ENCODE data around the gene SLC12A4. TPM values are rescaled to one million over a fixed set of nuclear protein-coding genes. Genes with fewer than 3 reads are reported as not detected.
"Not testable (repeated sequence)": the region's sequence is repeated elsewhere in the genome, so short reads cannot be mapped to it uniquely, and the experiment has no call there.

SLC12A4 gene
- total and polyA plus RNA-seq, 2 of the 13 experiments (the other 11 are each of a cell fraction or from before 2014, with no cell fraction given) = 65.1 to 84.3 TPM

DNA sequence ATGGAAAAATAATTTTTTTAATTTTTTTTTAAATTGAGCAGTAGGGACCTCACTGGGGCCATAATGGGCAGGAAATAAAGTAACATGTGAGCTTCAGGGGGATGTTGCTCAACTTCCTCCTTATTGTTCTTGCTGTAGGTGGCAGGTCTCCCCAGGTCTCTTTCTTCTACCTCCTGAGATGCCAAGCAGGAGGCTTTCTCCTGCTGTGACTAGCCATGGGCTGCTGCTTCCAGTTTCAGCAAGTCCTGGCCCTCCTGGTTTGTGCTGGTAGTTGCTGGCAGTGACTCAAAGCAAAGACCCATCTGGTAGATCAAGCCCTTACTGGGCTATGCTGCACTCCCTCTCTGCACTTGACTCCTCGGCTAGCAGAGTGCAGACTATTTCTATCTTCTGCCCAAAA, 45.0 kb upstream of the SLC12A4 start:
- no peak overlapping the region for H3K27ac ChIP-seq (ENCODE audit: extremely low read length, insufficient read depth, low read length)
- no peak for FAIRE-seq

DNA sequence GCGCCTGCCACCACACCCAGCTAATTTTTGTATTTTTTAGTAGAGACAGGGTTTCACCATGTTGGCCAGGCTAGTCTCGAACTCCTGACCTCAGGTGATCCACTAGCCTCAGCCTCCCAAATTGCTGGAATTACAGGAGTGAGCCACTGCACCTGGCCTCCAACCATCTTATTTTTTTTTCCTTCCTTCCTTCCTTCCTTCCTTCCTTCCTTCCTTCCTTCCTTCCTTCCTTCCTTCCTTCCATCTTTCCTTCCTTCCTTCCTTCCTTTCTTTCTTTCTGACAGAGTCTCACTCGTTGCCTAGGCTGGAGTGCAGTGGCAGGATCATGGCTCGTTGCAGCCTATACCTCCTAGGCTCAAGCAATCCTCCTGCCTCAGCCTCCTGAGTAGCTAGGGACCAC, 41.4 kb upstream of the SLC12A4 start:
- H3K36me3 ChIP-seq (replicated peaks in 1 of 2; ENCODE audit: control insufficient read depth in 1 of 2, insufficient read depth in 2 of 2, low read length in 2 of 2); H3K79me2 ChIP-seq (ENCODE audit: insufficient read depth, low read length); FAIRE-seq; in situ Hi-C loops (cut with HindIII; ENCODE audit: extremely low pct_ligation_motif_present, low pct_unique_long_range_greater_than_20kb); H3K9me3 ChIP-seq (ENCODE audit: low read length); H3K27ac ChIP-seq (ENCODE audit: extremely low read length, insufficient read depth, low read length); H3K4me2 ChIP-seq (ENCODE audit: low read depth, low read length); H4K20me1 ChIP-seq (ENCODE audit: insufficient read depth, low read length); H3K9ac ChIP-seq (ENCODE audit: insufficient read depth, low read depth, low read length); ATAC-seq; BruUV-seq (replicated peaks); DNase-seq (ENCODE audit: low spot score); intact Hi-C loops (cut with micrococcal nuclease; ENCODE audit: unreplicated experiment); H2AFZ ChIP-seq (ENCODE audit: low read length); POLR2A ChIA-PET; H3K4me3 ChIP-seq (replicated peaks in 1 of 3; ENCODE audit: insufficient read depth in 1 of 3, low read depth in 2 of 3, low read length in 3 of 3); CTCF ChIA-PET (ENCODE audit: low intra/inter-chr PET ratio, low total read pairs): not testable (repeated sequence)
- Histone ChIP-seq H3K27me3 (ENCODE audit: control insufficient read depth in 1 of 2, insufficient read depth in 2 of 2, low read length in 2 of 2) (peaks cover 0 to 21% of the 10 kb centered on the region in 2 experiments; a peak in 3 of 5 replicates), H3K4me1 (ENCODE audit: insufficient read depth, low read length) (peaks cover 18% of the 10 kb centered on the region)
- 9% methylated on average over 4 of the region's 4 CpGs for WGBS (ENCODE audit: low lambda C conversion rate)

More for the DNA sequence above, 45.0 kb upstream of the SLC12A4 start:
- no peaks in the 10 kb centered on the region for H3K36me3 ChIP-seq (replicated peaks in 1 of 2; ENCODE audit: control insufficient read depth in 1 of 2, insufficient read depth in 2 of 2, low read length in 2 of 2)
- in situ Hi-C loops (cut with HindIII; ENCODE audit: extremely low pct_ligation_motif_present, low pct_unique_long_range_greater_than_20kb) (no loop called here), intact Hi-C loops (cut with micrococcal nuclease; ENCODE audit: unreplicated experiment) (no loop called here)
- peak; percentile 49 for ATAC-seq
- no peak for TF ChIP-seq ZNF557 (CRISPR knock-in tag; IDR thresholded peaks at IDR 0.05)
- no peak for TF ChIP-seq ZFX (CRISPR knock-in tag; IDR thresholded peaks at IDR 0.05; ENCODE audit: low read depth)
- no peak for TF ChIP-seq HOXA5 (CRISPR knock-in tag; IDR thresholded peaks at IDR 0.05)
- TF ChIP-seq ZNF12 (CRISPR knock-in tag; IDR thresholded peaks at IDR 0.05) = no peak
- no peak for TF ChIP-seq NFATC3 (CRISPR knock-in tag; IDR thresholded peaks at IDR 0.05)
- TF ChIP-seq KMT2A (CRISPR knock-in tag; IDR thresholded peaks at IDR 0.05) = no peak
- TF ChIP-seq CCAR2 (optimal IDR thresholded peaks at IDR 0.05; ENCODE audit: low read depth, low read length) = no peak
- no peak for TF ChIP-seq SETDB1 (CRISPR knock-in tag; IDR thresholded peaks at IDR 0.05; ENCODE audit: borderline replicate concordance)
- TF ChIP-seq TCF7 (IDR thresholded peaks at IDR 0.05; ENCODE audit: low read depth) = no peak
- no peak overlapping the region for H2AFZ ChIP-seq (ENCODE audit: low read length)
- no peak overlapping the region for H3K4me2 ChIP-seq (ENCODE audit: low read depth, low read length)
- no peak for DNase-seq (ENCODE audit: low spot score)
- no peaks in the 10 kb centered on the region for H3K79me2 ChIP-seq (ENCODE audit: insufficient read depth, low read length)
- H3K9ac ChIP-seq (ENCODE audit: insufficient read depth, low read depth, low read length) = no peak overlapping the region
- CTCF ChIA-PET (ENCODE audit: low intra/inter-chr PET ratio, low total read pairs) = no interaction called here
- no TSS peak for BruUV-seq (replicated peaks)
- POLR2A ChIA-PET = no interaction called here
- H4K20me1 ChIP-seq (ENCODE audit: insufficient read depth, low read length) = no peaks in the 10 kb centered on the region
- peaks cover 14% of the 10 kb centered on the region for H3K4me1 ChIP-seq (ENCODE audit: insufficient read depth, low read length)
- no peaks in the 10 kb centered on the region for H3K9me3 ChIP-seq (ENCODE audit: low read length)
- H3K27me3 ChIP-seq (ENCODE audit: control insufficient read depth in 1 of 2, insufficient read depth in 2 of 2, low read length in 2 of 2) = peaks cover 0 to 21% of the 10 kb centered on the region in 2 experiments; a peak in 3 of 5 replicates
- WGBS (ENCODE audit: low lambda C conversion rate) = 0% methylated on average over 1 of the region's 1 CpG
- H3K4me3 ChIP-seq (replicated peaks in 1 of 3; ENCODE audit: insufficient read depth in 1 of 3, low read depth in 2 of 3, low read length in 3 of 3) = no peak overlapping the region
